Heart left ventricle (tissue), 16 donors: Measurements from ENCODE around the gene OSM. TPM values are rescaled to one million over a fixed set of nuclear protein-coding genes. Genes with fewer than 3 reads are reported as not detected.

Experiments
- ATAC-seq, 4 donors: fragments of 200-7000 bp; cut with Tn5 transposase; one replicate each; pipeline ENCODE4 v1.9.1; 2020 to 2022; ENCODE audit warnings: moderate library complexity in 4 of 4, mild to moderate bottlenecking in 3 of 4, moderate number of reproducible peaks in 1 of 4
- DNase-seq, 5 donors: peaks; one replicate each; pipeline ENCODE4 v3.0.0-alpha.2; 2020
- H3K27ac ChIP-seq, 12 donors: fragments of 200-600 bp; sonication (generic) in 4 of 12; one replicate each; pipeline versions ENCODE4 v1.5.0 to v1.8.0; 2016 to 2022; ENCODE audit warnings: mild to moderate bottlenecking in 2 of 12
- H3K27me3 ChIP-seq, 9 donors: fragments of 200-600 bp; sonication (generic) in 2 of 9; one replicate each; pipeline versions ENCODE4 v1.5.1 to v1.8.0; 2016 to 2022; ENCODE audit warnings: mild to moderate bottlenecking in 3 of 9
- H3K36me3 ChIP-seq, 9 donors: fragments of 200-600 bp; sonication (generic) in 2 of 9; one replicate each; pipeline versions ENCODE4 v1.5.0 to v1.8.0; 2018 to 2022; ENCODE audit warnings: mild to moderate bottlenecking in 2 of 9
- H3K4me1 ChIP-seq, 12 donors: fragments of 200-600 bp; sonication (generic) in 4 of 12; one replicate each; pipeline versions ENCODE4 v1.5.0 to v1.8.0; 2016 to 2022; ENCODE audit warnings: mild to moderate bottlenecking in 3 of 12
- H3K4me3 ChIP-seq, 12 donors: fragments of 200-600 bp; sonication (generic) in 4 of 12; one replicate each; pipeline versions ENCODE4 v1.5.0 to v1.8.0; 2017 to 2022; ENCODE audit warnings: mild to moderate bottlenecking in 9 of 12, moderate library complexity in 4 of 12
- H3K9me3 ChIP-seq, 12 donors: fragments of 200-600 bp; sonication (generic) in 4 of 12; one replicate each; pipeline versions ENCODE4 v1.5.0 to v1.8.0; 2016 to 2022; ENCODE audit warnings: mild to moderate bottlenecking in 1 of 12
- POLR2A ChIP-seq, 2 donors: fragments of 450-650 bp; IDR thresholded peaks; one replicate each; pipeline ENCODE4 v1.6.1; 2017; ENCODE audit warnings: antibody characterized with exemption in 2 of 2, mild to moderate bottlenecking in 2 of 2, moderate library complexity in 2 of 2
- WGBS, 4 donors: extraction: QIAGEN DNeasy Blood & Tissue Kit in 2 of 4; methylation state at CpG; one replicate each; pipeline versions ENCODE4 v1.1.5 to v1.1.7; 2013 to 2018; 5-methylcytosine and 5-hydroxymethylcytosine counted together
- intact Hi-C, 10 donors: fragments of 100-400 bp; cut with DNase I; formaldehyde crosslinking; loops; one replicate each; pipeline versions ENCODE4 v1.11.1 to v1.14.2; 2022
- polyA plus RNA-seq, 2 donors: library from polyadenylated mRNA; stranded (reverse); fragments of 200-250 nt; gene quantifications; one replicate each; pipeline ENCODE4 v1.2.3, GENCODE V29; 2013
- total RNA-seq, 9 donors: library from RNA; depleted of rRNA in 2 of 9; stranded (reverse); fragments of >200 nt in 2 of 9; fragmentation: NEBNext Ultra II Directional in 3 of 9; extraction: Animal tissue kit (Norgen Biotek cat#: 25700) in 3 of 9; gene quantifications; one replicate each; pipeline versions ENCODE4 v1.1.0 to v1.2.4, GENCODE V29; 2016 to 2023
- TF ChIP-seq, protein P1 (sequence below), 12 donors: fragments of 200-600 bp; sonication (generic) in 4 of 12; IDR thresholded peaks; one replicate each; pipeline versions ENCODE4 v1.5.0 to v1.8.0; 2018 to 2022; ENCODE audit warnings: antibody characterized with exemption in 12 of 12, mild to moderate bottlenecking in 5 of 12
- donor health status: ischemic (EF 13 %, LVEDD 7.1; RV severe dilation, severe dysfunction).
- donor health status: healthy with polysubstance abuse.
- donor health status: DM: no; HTN: yes; CAD: no.
- donor health status: DM: no; HTN: no; CAD: no.
- donor health status: ischemic (EF 25% LVEDD 6.9; RV normal size, moderate dysfunction).
- donor health status: ischemic (EF 25% LVEDD 5.7; RV mildly dilated, moderate dysfunction).
- donor health status: healthy.
- donor health status: DM: yes; HTN: yes; CAD: no.
- donor health status: ischemic (EF 35%, LVEDD 5.7; RV mildly dilated, moderate dysfunction).
- donor health status: nonischemic (EF 11% LVEDD 7.7; RV severe dilation, severe dysfunction).
- donor health status: DM: yes; HTN: yes; CAD: no.
- donor health status: PGD.
- donor health status: ischemic (EF 29% LVEDD 5.4; RV normal size, mild dysfunction).
- donor health status: nonischemic (EF 23%, LVEDD 6.1; RV moderate dilation, normal function).

The OSM gene
- total and polyA plus RNA-seq, 11 donors = 0.17 to 5.0 (median 0.27) TPM; not detected in 2

DNA sequence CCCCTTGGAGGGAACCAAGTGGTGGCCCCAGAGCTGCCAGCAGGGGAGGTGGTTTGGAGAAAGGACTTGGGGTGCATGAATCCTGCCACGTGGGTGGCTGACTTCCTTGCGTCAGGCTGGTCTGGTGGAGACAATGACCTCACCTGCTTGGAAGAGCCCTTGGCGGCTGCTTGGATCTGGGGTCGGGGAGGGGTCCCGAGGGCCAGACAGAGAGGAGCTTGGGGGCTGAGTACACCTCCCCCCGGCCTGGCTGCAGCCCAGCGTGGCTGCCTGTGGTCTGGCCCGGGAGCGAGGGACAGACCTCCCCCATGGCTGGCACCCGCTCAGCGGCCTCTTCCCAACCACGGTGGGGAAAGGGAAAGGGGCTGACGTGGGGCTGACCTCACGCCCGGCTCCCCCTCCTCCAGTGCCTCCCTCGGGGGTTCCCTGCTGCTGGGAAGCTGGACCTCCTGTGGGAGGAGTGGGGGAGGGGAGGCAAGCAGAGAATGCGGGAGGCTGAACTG lies 33.9 kb downstream of the OSM start:
- Histone ChIP-seq H3K27ac (no peak overlapping the region), H3K36me3 (no peaks in the 10 kb centered on the region), H3K4me1 (no peaks in the 10 kb centered on the region), H3K9me3 (no peaks in the 10 kb centered on the region), H3K27me3 (peaks cover 4 to 52% (median 11%) of the 10 kb centered on the region in 9 donors), H3K4me3 (no peak overlapping the region)
- DNase-seq (no peak), ATAC-seq (peak in 1 of 4 donors; percentile 12)
- TF ChIP-seq, protein P1, sequence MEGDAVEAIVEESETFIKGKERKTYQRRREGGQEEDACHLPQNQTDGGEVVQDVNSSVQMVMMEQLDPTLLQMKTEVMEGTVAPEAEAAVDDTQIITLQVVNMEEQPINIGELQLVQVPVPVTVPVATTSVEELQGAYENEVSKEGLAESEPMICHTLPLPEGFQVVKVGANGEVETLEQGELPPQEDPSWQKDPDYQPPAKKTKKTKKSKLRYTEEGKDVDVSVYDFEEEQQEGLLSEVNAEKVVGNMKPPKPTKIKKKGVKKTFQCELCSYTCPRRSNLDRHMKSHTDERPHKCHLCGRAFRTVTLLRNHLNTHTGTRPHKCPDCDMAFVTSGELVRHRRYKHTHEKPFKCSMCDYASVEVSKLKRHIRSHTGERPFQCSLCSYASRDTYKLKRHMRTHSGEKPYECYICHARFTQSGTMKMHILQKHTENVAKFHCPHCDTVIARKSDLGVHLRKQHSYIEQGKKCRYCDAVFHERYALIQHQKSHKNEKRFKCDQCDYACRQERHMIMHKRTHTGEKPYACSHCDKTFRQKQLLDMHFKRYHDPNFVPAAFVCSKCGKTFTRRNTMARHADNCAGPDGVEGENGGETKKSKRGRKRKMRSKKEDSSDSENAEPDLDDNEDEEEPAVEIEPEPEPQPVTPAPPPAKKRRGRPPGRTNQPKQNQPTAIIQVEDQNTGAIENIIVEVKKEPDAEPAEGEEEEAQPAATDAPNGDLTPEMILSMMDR (IDR thresholded peaks at IDR 0.05) = no peak
- no peak for TF ChIP-seq POLR2A (IDR thresholded peaks at IDR 0.05)
- WGBS, 4 donors = 29 to 44% (median 34%) methylated on average over 3 to 17 of the region's 17 CpGs
- intact Hi-C loops = no loop called here

GRCh38 chr22:30230787-30231461 lies 35.7 kb downstream of the OSM start:
- H3K27ac ChIP-seq = no peak overlapping the region
- 75 to 82% (median 80%) methylated on average over 9 of the region's 9 CpGs for WGBS, 4 donors
- TF ChIP-seq, protein P1 (IDR thresholded peaks at IDR 0.05) = no peak
- no peak for TF ChIP-seq POLR2A (IDR thresholded peaks at IDR 0.05)
- no peaks in the 10 kb centered on the region for H3K36me3 ChIP-seq
- no peaks in the 10 kb centered on the region for H3K4me1 ChIP-seq
- no peak overlapping the region for H3K4me3 ChIP-seq
- intact Hi-C loops = no loop called here
- peaks cover 4 to 69% (median 11%) of the 10 kb centered on the region in 9 donors for H3K27me3 ChIP-seq
- no peak for DNase-seq
- H3K9me3 ChIP-seq = no peaks in the 10 kb centered on the region
- ATAC-seq = no peak

DNA sequence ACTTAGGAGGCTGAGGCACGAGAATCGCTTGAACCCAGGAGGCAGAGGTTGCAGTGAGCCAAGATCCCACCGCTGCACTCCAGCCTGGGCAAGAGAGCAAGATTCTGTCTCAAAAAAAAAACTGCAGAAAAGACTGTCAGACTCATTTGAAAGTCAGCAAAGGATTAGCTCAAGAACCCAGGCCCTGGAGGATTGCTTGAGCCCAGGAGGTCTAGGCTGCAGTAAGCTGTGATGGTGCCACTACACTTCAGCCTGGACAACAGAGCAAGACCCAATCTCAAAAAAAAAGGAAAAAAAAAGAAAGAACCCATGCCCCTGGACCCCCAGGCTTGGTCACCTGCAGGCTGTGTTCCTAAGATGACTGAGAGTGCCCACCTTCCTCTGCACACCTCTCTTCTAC lies 36.3 kb downstream of the OSM start:
- ATAC-seq (no peak), DNase-seq (no peak)
- Histone ChIP-seq H3K4me1 (no peaks in the 10 kb centered on the region), H3K27ac (no peak overlapping the region), H3K9me3 (no peaks in the 10 kb centered on the region), H3K4me3 (no peak overlapping the region), H3K27me3 (peaks cover 4 to 75% (median 11%) of the 10 kb centered on the region in 9 donors), H3K36me3 (no peaks in the 10 kb centered on the region)
- no peak for TF ChIP-seq POLR2A (IDR thresholded peaks at IDR 0.05)
- TF ChIP-seq, protein P1 (IDR thresholded peaks at IDR 0.05) = no peak
- intact Hi-C loops = no loop called here
- WGBS, 4 donors = 89 to 94% (median 93%) methylated on average over 3 of the region's 3 CpGs

GRCh38 chr22:30228509-30229359 lies 37.9 kb downstream of the OSM start:
- 59 to 77% (median 65%) methylated on average over 14 to 21 of the region's 21 CpGs for WGBS, 4 donors
- intact Hi-C loops = no loop called here
- no peak for TF ChIP-seq POLR2A (IDR thresholded peaks at IDR 0.05)
- TF ChIP-seq, protein P1 (IDR thresholded peaks at IDR 0.05) = no peak
- Histone ChIP-seq H3K27ac (no peak overlapping the region), H3K36me3 (no peaks in the 10 kb centered on the region), H3K27me3 (peaks cover 4 to 75% (median 11%) of the 10 kb centered on the region in 9 donors), H3K4me1 (peaks cover 0 to 3% (median 0%) of the 10 kb centered on the region in 12 donors), H3K4me3 (no peak overlapping the region), H3K9me3 (no peaks in the 10 kb centered on the region)
- no peak for ATAC-seq
- peak in 1 of 5 donors; percentile 20 for DNase-seq
